Activated T-cell treated with anti-CD3 and anti-CD28 coated beads for 48 hours (primary cell): ENCODE measurements around the gene FANCC.

Experiments
- DNase-seq: peaks from one replicate; pipeline ENCODE4 v3.0.0-alpha.2; 2020; ENCODE audit warnings: low read depth

Gene FANCC

GRCh38 chr9:95085861-95086563, 231.5 kb downstream of the FANCC start:
- DNase-seq = no peak

- DNase-seq = no peak
These were observed 232.3 kb downstream of the FANCC start for GRCh38 chr9:95085036-95085770.

- DNase-seq = no peak
These were observed 233.1 kb downstream of the FANCC start for GRCh38 chr9:95084254-95084934.

- no peak for DNase-seq
These were observed 234.3 kb downstream of the FANCC start for GRCh38 chr9:95083086-95083768.

- DNase-seq = no peak
These were observed 235.0 kb downstream of the FANCC start for GRCh38 chr9:95082401-95083084.

- no peak for DNase-seq
These were observed 235.5 kb downstream of the FANCC start for GRCh38 chr9:95081998-95082397.

GRCh38 chr9:95080961-95081647, 236.4 kb downstream of the FANCC start:
- DNase-seq = no peak

- no peak for DNase-seq
These were observed 238.0 kb downstream of the FANCC start for GRCh38 chr9:95079461-95079860.

- no peak for DNase-seq
These were observed 238.6 kb downstream of the FANCC start for GRCh38 chr9:95078939-95079338.

- DNase-seq = no peak
These were observed 239.0 kb downstream of the FANCC start for GRCh38 chr9:95078511-95078910.

- DNase-seq = no peak
These were observed 239.6 kb downstream of the FANCC start for GRCh38 chr9:95077766-95078370.

- no peak for DNase-seq
These were observed 240.3 kb downstream of the FANCC start for GRCh38 chr9:95077053-95077765.

- no peak for DNase-seq
These were observed 240.8 kb downstream of the FANCC start for GRCh38 chr9:95076696-95077052.

GRCh38 chr9:95075700-95076099, 241.8 kb downstream of the FANCC start:
- DNase-seq = no peak

GRCh38 chr9:95074632-95075031, 242.9 kb downstream of the FANCC start:
- no peak for DNase-seq

GRCh38 chr9:95073918-95074317, 243.6 kb downstream of the FANCC start:
- no peak for DNase-seq

- DNase-seq = no peak
These were observed 244.4 kb downstream of the FANCC start for GRCh38 chr9:95073042-95073607.

- no peak for DNase-seq
These were observed 245.6 kb downstream of the FANCC start for GRCh38 chr9:95071925-95072324.

GRCh38 chr9:95071450-95071849, 246.1 kb downstream of the FANCC start:
- no peak for DNase-seq

- no peak for DNase-seq
These were observed 246.9 kb downstream of the FANCC start for GRCh38 chr9:95070549-95071021.
